ENCODE results near the gene LRRC15. TPM values are rescaled to one million over a fixed set of nuclear protein-coding genes. Genes with fewer than 3 reads are reported as not detected.

LRRC15 gene
- polyA plus RNA-seq, 2 of the 4 experiments (the other 2 are of a cell fraction): 0.05 to 0.14 TPM

DNA sequence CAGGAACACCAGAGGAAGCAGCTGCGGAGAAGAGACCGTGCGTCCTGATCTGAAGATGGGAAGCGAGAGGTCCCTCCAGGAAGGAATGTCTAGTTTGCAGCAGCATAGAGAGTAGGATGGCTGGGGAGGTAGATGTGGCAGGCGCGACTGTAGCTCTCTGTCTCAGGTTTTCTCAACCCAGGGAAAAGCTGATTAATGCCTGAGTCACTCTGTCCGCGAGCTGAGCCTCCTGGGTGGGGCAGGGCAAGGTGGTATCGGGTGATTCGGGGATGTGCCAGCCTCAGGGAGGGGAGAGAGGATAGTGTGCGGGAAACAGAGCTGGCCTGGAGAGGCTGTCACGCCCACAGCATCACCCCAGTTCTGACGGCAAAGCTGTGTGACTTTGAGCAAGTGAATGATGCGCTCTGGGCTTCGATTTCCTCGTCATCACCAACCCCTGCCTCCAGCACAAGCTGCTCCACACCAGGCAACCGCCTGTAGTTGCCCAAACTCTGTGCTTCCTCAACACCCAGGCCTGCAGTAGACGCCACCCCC is 46.8 kb downstream of the LRRC15 start (continued):
- TF ChIP-seq ZFP36 (IDR thresholded peaks at IDR 0.05; ENCODE audit: borderline replicate concordance, partially characterized antibody) (peak; percentile 74), NFE2L2 (conservative IDR thresholded peaks at IDR 0.05; ENCODE audit: low read length) (no peak), RNF2 (IDR thresholded peaks at IDR 0.05; ENCODE audit: borderline replicate concordance, low read depth) (no peak), SMC3 (IDR thresholded peaks at IDR 0.05) (no peak), SREBF2 (IDR thresholded peaks at IDR 0.05) (no peak)
- TF ChIP-seq, protein P1, sequence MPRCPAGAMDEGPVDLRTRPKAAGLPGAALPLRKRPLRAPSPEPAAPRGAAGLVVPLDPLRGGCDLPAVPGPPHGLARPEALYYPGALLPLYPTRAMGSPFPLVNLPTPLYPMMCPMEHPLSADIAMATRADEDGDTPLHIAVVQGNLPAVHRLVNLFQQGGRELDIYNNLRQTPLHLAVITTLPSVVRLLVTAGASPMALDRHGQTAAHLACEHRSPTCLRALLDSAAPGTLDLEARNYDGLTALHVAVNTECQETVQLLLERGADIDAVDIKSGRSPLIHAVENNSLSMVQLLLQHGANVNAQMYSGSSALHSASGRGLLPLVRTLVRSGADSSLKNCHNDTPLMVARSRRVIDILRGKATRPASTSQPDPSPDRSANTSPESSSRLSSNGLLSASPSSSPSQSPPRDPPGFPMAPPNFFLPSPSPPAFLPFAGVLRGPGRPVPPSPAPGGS (IDR thresholded peaks at IDR 0.05): 0 out of 3 replicates have a peak, but pooled peaks have one; percentile 17

DNA sequence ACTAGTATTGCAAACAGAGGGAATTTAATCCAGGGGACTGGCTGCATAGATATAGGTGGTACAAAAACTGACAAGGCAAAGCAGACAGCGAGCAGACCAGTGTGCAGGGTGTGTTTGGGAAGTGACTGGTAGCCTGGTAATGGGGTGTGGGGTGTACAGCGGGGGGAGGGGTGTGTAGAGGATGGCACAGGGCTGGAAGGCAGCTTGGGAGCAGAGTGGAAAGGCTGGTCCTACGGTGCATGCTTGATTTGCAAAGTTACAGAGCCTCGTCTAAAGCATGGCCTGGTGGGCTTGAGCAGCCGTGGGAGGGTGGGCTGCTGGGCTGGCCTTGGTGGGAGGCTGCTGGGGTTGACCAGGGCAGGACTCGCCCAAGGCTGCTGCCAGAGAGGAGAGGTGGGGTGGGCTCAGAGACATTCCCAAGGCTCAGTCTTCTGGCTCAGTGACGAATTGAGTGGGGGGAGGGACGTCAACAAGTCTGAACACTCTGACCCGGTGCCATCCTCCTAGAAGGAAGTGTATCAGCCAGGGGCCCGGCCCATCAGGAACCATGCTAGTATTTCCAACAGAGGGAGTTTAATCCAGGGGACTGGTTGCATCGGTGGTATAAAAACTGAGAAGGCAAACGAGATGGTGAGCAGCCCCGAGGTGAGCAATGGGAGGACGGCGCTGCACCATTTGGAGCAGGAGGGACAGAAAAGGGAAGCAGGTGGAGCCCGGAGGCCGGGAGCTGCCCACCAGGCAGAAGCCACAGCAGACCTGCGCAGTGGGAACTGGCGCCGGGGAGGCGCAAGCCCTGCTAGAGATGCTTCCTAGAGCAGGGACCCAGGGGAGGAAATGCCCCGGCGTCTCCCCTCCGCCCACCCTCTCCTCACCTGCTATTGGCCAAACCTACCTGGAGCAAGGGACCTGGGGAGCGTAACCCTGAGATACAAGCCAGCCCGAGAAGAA is 47.6 kb downstream of the LRRC15 start:
- Histone ChIP-seq H3K9me3 (no peaks in the 10 kb centered on the region), H3K4me3 (peak overlapping the region; percentile 66), H3K27ac (peak overlapping the region; percentile 95 to 96), H3K4me2 (peak overlapping the region; percentile 90), H3K4me1 (peaks cover 43% of the 10 kb centered on the region)
- TF ChIP-seq JUN (IDR thresholded peaks at IDR 0.05): peak in 1 of 2 experiments; percentile 13; a peak in 1 of 5 replicates
- TF ChIP-seq POLR2AphosphoS2 (conservative IDR thresholded peaks at IDR 0.05; ENCODE audit: low read length): no peak
- 0 out of 2 replicates have a peak, but pooled peaks have one; percentile 29 for TF ChIP-seq PHF8 (IDR thresholded peaks at IDR 0.05; ENCODE audit: borderline replicate concordance, low read depth)
- TF ChIP-seq, protein P1 (IDR thresholded peaks at IDR 0.05): 0 out of 3 replicates have a peak, but pooled peaks have one; percentile 12
- no peak for TF ChIP-seq FOSB (CRISPR knock-in tag; IDR thresholded peaks at IDR 0.05)
- no peak for TF ChIP-seq MYC (IDR thresholded peaks at IDR 0.05; ENCODE audit: borderline replicate concordance, low read length)
- TF ChIP-seq, protein P2, sequence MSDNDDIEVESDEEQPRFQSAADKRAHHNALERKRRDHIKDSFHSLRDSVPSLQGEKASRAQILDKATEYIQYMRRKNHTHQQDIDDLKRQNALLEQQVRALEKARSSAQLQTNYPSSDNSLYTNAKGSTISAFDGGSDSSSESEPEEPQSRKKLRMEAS (IDR thresholded peaks at IDR 0.05): no peak
- TF ChIP-seq, protein P3, sequence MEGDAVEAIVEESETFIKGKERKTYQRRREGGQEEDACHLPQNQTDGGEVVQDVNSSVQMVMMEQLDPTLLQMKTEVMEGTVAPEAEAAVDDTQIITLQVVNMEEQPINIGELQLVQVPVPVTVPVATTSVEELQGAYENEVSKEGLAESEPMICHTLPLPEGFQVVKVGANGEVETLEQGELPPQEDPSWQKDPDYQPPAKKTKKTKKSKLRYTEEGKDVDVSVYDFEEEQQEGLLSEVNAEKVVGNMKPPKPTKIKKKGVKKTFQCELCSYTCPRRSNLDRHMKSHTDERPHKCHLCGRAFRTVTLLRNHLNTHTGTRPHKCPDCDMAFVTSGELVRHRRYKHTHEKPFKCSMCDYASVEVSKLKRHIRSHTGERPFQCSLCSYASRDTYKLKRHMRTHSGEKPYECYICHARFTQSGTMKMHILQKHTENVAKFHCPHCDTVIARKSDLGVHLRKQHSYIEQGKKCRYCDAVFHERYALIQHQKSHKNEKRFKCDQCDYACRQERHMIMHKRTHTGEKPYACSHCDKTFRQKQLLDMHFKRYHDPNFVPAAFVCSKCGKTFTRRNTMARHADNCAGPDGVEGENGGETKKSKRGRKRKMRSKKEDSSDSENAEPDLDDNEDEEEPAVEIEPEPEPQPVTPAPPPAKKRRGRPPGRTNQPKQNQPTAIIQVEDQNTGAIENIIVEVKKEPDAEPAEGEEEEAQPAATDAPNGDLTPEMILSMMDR (IDR thresholded peaks at IDR 0.05): no peak
- peak; percentile 2 for TF ChIP-seq CHD2 (IDR thresholded peaks at IDR 0.05; ENCODE audit: low read length, partially characterized antibody)
- 2% methylated on average over 18 of the region's 26 CpGs for WGBS (ENCODE audit: missing lambda C conversion rate)
- DNase-seq (ENCODE audit: low read depth in 1 of 2, low spot score in 1 of 2) (peak; percentile 50 to 71), FAIRE-seq (no peak), ATAC-seq (peak; percentile 65 to 72)
- POLR2A ChIA-PET: interaction anchor here (0.6 to 1.7 kb wide), 7 partner anchors 9 to 541 kb away, joined by 3 to 12 read pairs (median 4); partner anchors contain the start of gene HES1
- CTCF ChIA-PET: interaction anchor here (1.0 to 1.6 kb wide), 6 partner anchors 19 to 541 kb away, joined by 3 to 6 read pairs (median 3); partner anchors contain the start of gene TMEM44

DNA sequence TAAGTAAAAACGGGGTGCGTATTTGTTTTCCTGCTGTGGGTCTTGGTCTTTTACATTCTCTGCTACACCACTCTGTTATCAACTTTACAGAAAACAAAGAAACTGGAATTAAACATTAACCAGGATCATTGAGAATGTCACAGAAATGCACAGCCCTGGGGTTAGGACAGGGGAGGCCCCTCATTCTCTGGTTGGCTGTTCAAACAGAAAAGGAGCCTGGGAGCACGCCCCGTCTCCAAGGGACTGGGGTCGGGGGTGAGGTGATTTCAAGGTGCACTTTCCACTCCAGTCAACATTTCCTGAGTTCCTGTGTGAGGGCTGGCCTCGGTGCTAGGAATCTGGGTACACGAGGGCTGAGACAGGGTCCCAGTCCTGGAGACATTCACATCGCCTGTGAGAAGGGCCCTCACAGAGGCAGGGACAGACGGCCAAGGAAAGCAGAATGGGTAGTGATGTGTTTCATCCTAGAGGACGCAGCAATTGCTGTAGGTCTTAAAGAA is 48.7 kb downstream of the LRRC15 start:
- 49% methylated on average over 10 of the region's 10 CpGs for WGBS (ENCODE audit: missing lambda C conversion rate)
- ChIA-PET POLR2A (no interaction called here), CTCF (interaction anchor here (0.8 to 8.9 kb wide), 3 partner anchors 13 to 536 kb away, joined by 3 to 213 read pairs (median 3); no protein-coding TSS in a partner anchor)
- FAIRE-seq: no peak
- Histone ChIP-seq H3K27ac (peak overlapping the region; percentile 95 to 96), H3K4me2 (peak overlapping the region; percentile 90), H3K4me3 (peak overlapping the region; percentile 66; the same call in 2 of the 3 replicates), H3K9me3 (no peaks in the 10 kb centered on the region), H3K4me1 (peaks cover 51% of the 10 kb centered on the region)
- DNase-seq (ENCODE audit: low read depth in 1 of 2, low spot score in 1 of 2): no peak
- ATAC-seq: no peak
- no peak for TF ChIP-seq FOSB (CRISPR knock-in tag; IDR thresholded peaks at IDR 0.05)
- TF ChIP-seq RAD21 (conservative IDR thresholded peaks at IDR 0.05 in 1 of 2, IDR thresholded peaks at IDR 0.05 in 1 of 2): no peak
- no peak for TF ChIP-seq HOXB5 (CRISPR knock-in tag; IDR thresholded peaks at IDR 0.05)
- TF ChIP-seq, protein P2 (IDR thresholded peaks at IDR 0.05): peak; percentile 8; the same call in 1 of the 2 replicates
- TF ChIP-seq, protein P4, sequence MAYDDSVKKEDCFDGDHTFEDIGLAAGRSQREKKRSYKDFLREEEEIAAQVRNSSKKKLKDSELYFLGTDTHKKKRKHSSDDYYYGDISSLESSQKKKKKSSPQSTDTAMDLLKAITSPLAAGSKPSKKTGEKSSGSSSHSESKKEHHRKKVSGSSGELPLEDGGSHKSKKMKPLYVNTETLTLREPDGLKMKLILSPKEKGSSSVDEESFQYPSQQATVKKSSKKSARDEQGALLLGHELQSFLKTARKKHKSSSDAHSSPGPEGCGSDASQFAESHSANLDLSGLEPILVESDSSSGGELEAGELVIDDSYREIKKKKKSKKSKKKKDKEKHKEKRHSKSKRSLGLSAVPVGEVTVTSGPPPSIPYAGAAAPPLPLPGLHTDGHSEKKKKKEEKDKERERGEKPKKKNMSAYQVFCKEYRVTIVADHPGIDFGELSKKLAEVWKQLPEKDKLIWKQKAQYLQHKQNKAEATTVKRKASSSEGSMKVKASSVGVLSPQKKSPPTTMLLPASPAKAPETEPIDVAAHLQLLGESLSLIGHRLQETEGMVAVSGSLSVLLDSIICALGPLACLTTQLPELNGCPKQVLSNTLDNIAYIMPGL (CRISPR knock-in tag; IDR thresholded peaks at IDR 0.05; ENCODE audit: borderline replicate concordance): no peak
